DOHH2 (cell line): ENCODE measurements around the gene ALG11.

ENCODE experiments used
- H3F3A ChIP-seq: fragments of 200-600 bp; sonication (generic), shearing (Covaris generic); 2 replicates; pipeline ENCODE4 v1.6.0; 2016; ENCODE audit warnings: antibody characterized with exemption, mild to moderate bottlenecking; ENCODE audit not compliant: control insufficient read depth, insufficient read depth
- H3K27ac ChIP-seq: fragments of 200-600 bp; sonication (generic); 2 replicates; pipeline ENCODE4 v1.5.1; 2014; ENCODE audit warnings: low read depth, mild to moderate bottlenecking, low read length, moderate library complexity
- H3K27me3 ChIP-seq: fragments of 200-600 bp; sonication (generic); 2 replicates; pipeline ENCODE4 v1.6.1; 2014; ENCODE audit warnings: mild to moderate bottlenecking, low read length, mixed read lengths; ENCODE audit not compliant: control insufficient read depth
- H3K36me3 ChIP-seq: fragments of 200-600 bp; sonication (generic); 2 replicates; pipeline ENCODE4 v1.6.1; 2014; ENCODE audit warnings: mild to moderate bottlenecking, low read length, moderate library complexity, mixed read lengths; ENCODE audit not compliant: control insufficient read depth
- H3K4me1 ChIP-seq: fragments of 200-600 bp; sonication (generic); 2 replicates; pipeline ENCODE4 v1.6.1; 2014; ENCODE audit warnings: mild to moderate bottlenecking, low read length, mixed read lengths; ENCODE audit not compliant: control insufficient read depth
- H3K4me2 ChIP-seq: fragments of 200-600 bp; sonication (generic); 2 replicates; pipeline ENCODE4 v1.6.0; 2014; ENCODE audit warnings: mild to moderate bottlenecking, low read length, moderate library complexity
- H3K4me3 ChIP-seq: fragments of 200-600 bp; sonication (generic); 2 replicates; pipeline ENCODE4 v1.5.1; 2014; ENCODE audit warnings: mild to moderate bottlenecking, low read length, mixed read lengths
- H3K79me2 ChIP-seq: fragments of 200-600 bp; sonication (generic); 2 replicates; pipeline ENCODE4 v1.6.1; 2014; ENCODE audit warnings: mild to moderate bottlenecking, low read length, mixed read lengths; ENCODE audit not compliant: control insufficient read depth
- H3K9me2 ChIP-seq: fragments of 200-600 bp; sonication (generic); replicated peaks from 2 replicates; pipeline ENCODE4 v1.6.1; 2014; ENCODE audit warnings: mild to moderate bottlenecking, low read length, mixed read lengths; ENCODE audit not compliant: control insufficient read depth
- H3K9me3 ChIP-seq: fragments of 200-600 bp; sonication (generic); 2 replicates; pipeline ENCODE4 v1.6.1; 2014; ENCODE audit warnings: antibody characterized with exemption, low read length, mixed read lengths; ENCODE audit not compliant: control insufficient read depth, insufficient read depth
- H4K20me1 ChIP-seq: fragments of 200-600 bp; sonication (generic); 2 replicates; pipeline ENCODE4 v1.6.0; 2014; ENCODE audit warnings: low read depth, mild to moderate bottlenecking, antibody characterized with exemption, low read length, moderate library complexity; ENCODE audit not compliant: control insufficient read depth, insufficient read depth
- EZH2phosphoT487 ChIP-seq: fragments of 200-600 bp; sonication (generic); IDR thresholded peaks from 2 replicates; pipeline ENCODE4 v1.6.1; 2017; ENCODE audit warnings: borderline replicate concordance, mild to moderate bottlenecking, antibody characterized with exemption, low read length, moderate library complexity, mixed read lengths
- TF ChIP-seq, protein P1 (sequence below): fragments of 200-600 bp; sonication (generic); IDR thresholded peaks from one replicate; pipeline ENCODE4 v1.5.1; 2014; ENCODE audit warnings: antibody characterized with exemption, mild to moderate bottlenecking, low read depth, low read length; ENCODE audit not compliant: poor library complexity, severe bottlenecking

The ALG11 gene

GRCh38 chr13:51988988-51989618, 23.1 kb upstream of the ALG11 start:
- Histone ChIP-seq H3K4me2 (no peak overlapping the region), H3K36me3 (no peaks in the 10 kb centered on the region), H4K20me1 (no peaks in the 10 kb centered on the region), H3K4me3 (no peak overlapping the region), H3K27me3 (peaks cover 9% of the 10 kb centered on the region; the same call in 1 of the 2 replicates), H3K4me1 (no peaks in the 10 kb centered on the region), H3K9me3 (no peaks in the 10 kb centered on the region), H3F3A (no peaks in the 10 kb centered on the region), H3K79me2 (no peaks in the 10 kb centered on the region), H3K27ac (no peak overlapping the region), H3K9me2 (no peaks in the 10 kb centered on the region)
- no peak for TF ChIP-seq EZH2phosphoT487
- TF ChIP-seq, protein P1, sequence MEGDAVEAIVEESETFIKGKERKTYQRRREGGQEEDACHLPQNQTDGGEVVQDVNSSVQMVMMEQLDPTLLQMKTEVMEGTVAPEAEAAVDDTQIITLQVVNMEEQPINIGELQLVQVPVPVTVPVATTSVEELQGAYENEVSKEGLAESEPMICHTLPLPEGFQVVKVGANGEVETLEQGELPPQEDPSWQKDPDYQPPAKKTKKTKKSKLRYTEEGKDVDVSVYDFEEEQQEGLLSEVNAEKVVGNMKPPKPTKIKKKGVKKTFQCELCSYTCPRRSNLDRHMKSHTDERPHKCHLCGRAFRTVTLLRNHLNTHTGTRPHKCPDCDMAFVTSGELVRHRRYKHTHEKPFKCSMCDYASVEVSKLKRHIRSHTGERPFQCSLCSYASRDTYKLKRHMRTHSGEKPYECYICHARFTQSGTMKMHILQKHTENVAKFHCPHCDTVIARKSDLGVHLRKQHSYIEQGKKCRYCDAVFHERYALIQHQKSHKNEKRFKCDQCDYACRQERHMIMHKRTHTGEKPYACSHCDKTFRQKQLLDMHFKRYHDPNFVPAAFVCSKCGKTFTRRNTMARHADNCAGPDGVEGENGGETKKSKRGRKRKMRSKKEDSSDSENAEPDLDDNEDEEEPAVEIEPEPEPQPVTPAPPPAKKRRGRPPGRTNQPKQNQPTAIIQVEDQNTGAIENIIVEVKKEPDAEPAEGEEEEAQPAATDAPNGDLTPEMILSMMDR: no peak

- Histone ChIP-seq H3K4me2 (no peak overlapping the region), H3K36me3 (no peaks in the 10 kb centered on the region), H3K27me3 (peaks cover 35% of the 10 kb centered on the region), H3K79me2 (no peaks in the 10 kb centered on the region), H3K4me3 (no peak overlapping the region), H3K9me3 (no peaks in the 10 kb centered on the region), H4K20me1 (no peaks in the 10 kb centered on the region), H3K4me1 (no peaks in the 10 kb centered on the region), H3K27ac (no peak overlapping the region), H3F3A (no peaks in the 10 kb centered on the region), H3K9me2 (no peaks in the 10 kb centered on the region)
- no peak for TF ChIP-seq EZH2phosphoT487
- TF ChIP-seq, protein P1: no peak
Measured at GRCh38 chr13:51993713-51994112, 18.5 kb upstream of the ALG11 start.

GRCh38 chr13:51995677-51996551, 16.3 kb upstream of the ALG11 start:
- Histone ChIP-seq H3K9me2 (no peaks in the 10 kb centered on the region), H3K4me3 (no peak overlapping the region), H3F3A (no peaks in the 10 kb centered on the region), H3K79me2 (no peaks in the 10 kb centered on the region), H4K20me1 (no peaks in the 10 kb centered on the region), H3K4me2 (no peak overlapping the region), H3K27me3 (peaks cover 41% of the 10 kb centered on the region), H3K9me3 (no peaks in the 10 kb centered on the region), H3K27ac (no peak overlapping the region), H3K36me3 (no peaks in the 10 kb centered on the region), H3K4me1 (no peaks in the 10 kb centered on the region)
- no peak for TF ChIP-seq EZH2phosphoT487
- TF ChIP-seq, protein P1: no peak
